HL-60 (cell line): ENCODE data around the gene TLR9.
A peak's percentile ranks its signal among the peaks of the same experiment; 100 is the strongest.

Source experiments
- DNase-seq, 2 experiments: peaks; one replicate each; pipeline ENCODE4 v3.0.0-alpha.2; 2010 to 2020; ENCODE audit warnings: low read depth in 1 of 2, low spot score in 1 of 2
- H3K27ac ChIP-seq: fragments of 250-450 bp; sonication (Bioruptor Pico); replicated peaks from 2 replicates; pipeline ENCODE4 v1.5.1; 2020; ENCODE audit warnings: mild to moderate bottlenecking, moderate library complexity
- H3K27me3 ChIP-seq: fragments of 250-450 bp; sonication (Bioruptor Pico); 2 replicates; pipeline ENCODE4 v1.5.1; 2021; ENCODE audit warnings: mild to moderate bottlenecking, moderate library complexity; ENCODE audit not compliant: insufficient read depth, poor library complexity, severe bottlenecking
- H3K4me3 ChIP-seq: replicated peaks from 2 replicates; pipeline ENCODE4 v1.5.1; 2011; ENCODE audit warnings: mild to moderate bottlenecking, control low read depth, low read length; ENCODE audit not compliant: insufficient read depth
- CTCF ChIP-seq: IDR thresholded peaks from one replicate; pipeline ENCODE4 v1.5.1; 2011; ENCODE audit warnings: low read length, control low read depth, inconsistent platforms; ENCODE audit not compliant: insufficient read depth
- GABPA ChIP-seq: IDR thresholded peaks from 2 replicates; pipeline ENCODE4 v1.6.1; 2012; ENCODE audit warnings: low read depth
- POLR2AphosphoS5 ChIP-seq: IDR thresholded peaks from 2 replicates; pipeline ENCODE4 v1.6.1; 2012; ENCODE audit warnings: low read depth
- REST ChIP-seq: IDR thresholded peaks from 2 replicates; pipeline ENCODE4 v1.6.1; 2012; ENCODE audit warnings: low read depth; ENCODE audit not compliant: insufficient replicate concordance
- SPI1 ChIP-seq: IDR thresholded peaks from 2 replicates; pipeline ENCODE4 v1.6.1; 2012; ENCODE audit warnings: low read depth, mild to moderate bottlenecking, borderline replicate concordance

The TLR9 gene

GRCh38 chr3:52205727-52206372 lies 19.6 kb downstream of the TLR9 start:
- H3K27me3 ChIP-seq, result no peaks in the 10 kb centered on the region
- H3K27ac ChIP-seq, result peak overlapping the region; percentile 88
- TF ChIP-seq SPI1, result no peak
- no peak for TF ChIP-seq REST
- no peak for TF ChIP-seq POLR2AphosphoS5
- TF ChIP-seq GABPA, result no peak
- TF ChIP-seq CTCF, result no peak
- no peak overlapping the region for H3K4me3 ChIP-seq
- DNase-seq, result no peak

- H3K27ac ChIP-seq, result peak overlapping the region; percentile 88
- TF ChIP-seq CTCF (no peak), GABPA (no peak), REST (no peak), POLR2AphosphoS5 (no peak), SPI1 (no peak)
Measured at GRCh38 chr3:52204337-52205073, 20.9 kb downstream of the TLR9 start.

GRCh38 chr3:52203701-52204100 lies 21.7 kb downstream of the TLR9 start:
- Histone ChIP-seq H3K27ac (peak overlapping the region; percentile 88), H3K27me3 (no peaks in the 10 kb centered on the region), H3K4me3 (no peak overlapping the region)
- TF ChIP-seq REST (no peak), SPI1 (no peak), CTCF (no peak), GABPA (no peak), POLR2AphosphoS5 (no peak)
- DNase-seq, result no peak

More at GRCh38 chr3:52204337-52205073, 20.9 kb downstream of the TLR9 start:
- H3K27me3 ChIP-seq, result no peaks in the 10 kb centered on the region
- no peak overlapping the region for H3K4me3 ChIP-seq
- peak in 1 of 2 experiments; percentile 53 for DNase-seq
